Choroid plexus epithelial cell (primary cell): Measurements from ENCODE around the gene CTAG1A.
"Not testable (repeated sequence)": the region's sequence is repeated elsewhere in the genome, so short reads cannot be mapped to it uniquely, and the experiment has no call there.

Source experiments
- DNase-seq: peaks from one replicate; pipeline ENCODE4 v3.0.0-alpha.2; 2010; ENCODE audit warnings: low read depth
- H3K4me3 ChIP-seq: 2 replicates; pipeline ENCODE4 v1.5.1; 2011; ENCODE audit warnings: low read depth, mild to moderate bottlenecking, control low read depth, low read length, moderate library complexity
- TF ChIP-seq, protein P1 (sequence below): conservative IDR thresholded peaks from 2 replicates; pipeline ENCODE4 v1.5.1; 2011; ENCODE audit warnings: low read depth, mild to moderate bottlenecking, control low read depth, inconsistent platforms, low read length, moderate library complexity

The CTAG1A gene

DNA sequence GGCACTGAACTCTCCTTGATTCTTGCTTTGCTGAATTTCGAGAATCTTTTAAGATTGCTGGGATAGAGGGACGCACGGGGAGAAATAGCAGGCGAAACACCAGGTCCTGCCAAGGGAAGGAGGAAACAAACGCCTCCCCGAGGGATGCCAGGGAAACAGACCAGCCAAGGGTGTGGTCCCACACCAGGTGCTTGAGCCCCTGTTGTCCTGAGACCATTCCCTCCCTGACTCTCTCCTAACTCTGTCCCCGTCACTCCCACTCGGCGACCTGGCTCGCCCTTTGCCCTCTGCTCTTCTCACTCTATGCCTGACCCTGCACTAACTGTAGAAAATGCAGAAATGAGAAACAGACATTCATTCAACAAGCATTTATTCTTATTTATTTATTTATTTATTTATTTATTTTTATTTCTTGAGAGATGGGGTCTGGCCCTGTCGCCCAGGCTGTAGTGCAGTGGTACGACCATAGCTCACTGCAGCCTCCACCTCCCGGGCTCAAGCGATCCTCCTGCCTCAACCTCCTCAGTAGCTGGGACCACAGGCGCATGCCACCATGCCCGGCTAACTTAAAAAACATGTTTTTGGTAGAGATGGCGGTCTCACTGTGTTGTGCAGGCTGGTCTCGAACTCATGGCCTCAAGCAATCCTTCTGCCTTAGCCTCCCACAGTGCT is 18.0 kb downstream of the CTAG1A start:
- TF ChIP-seq, protein P1, sequence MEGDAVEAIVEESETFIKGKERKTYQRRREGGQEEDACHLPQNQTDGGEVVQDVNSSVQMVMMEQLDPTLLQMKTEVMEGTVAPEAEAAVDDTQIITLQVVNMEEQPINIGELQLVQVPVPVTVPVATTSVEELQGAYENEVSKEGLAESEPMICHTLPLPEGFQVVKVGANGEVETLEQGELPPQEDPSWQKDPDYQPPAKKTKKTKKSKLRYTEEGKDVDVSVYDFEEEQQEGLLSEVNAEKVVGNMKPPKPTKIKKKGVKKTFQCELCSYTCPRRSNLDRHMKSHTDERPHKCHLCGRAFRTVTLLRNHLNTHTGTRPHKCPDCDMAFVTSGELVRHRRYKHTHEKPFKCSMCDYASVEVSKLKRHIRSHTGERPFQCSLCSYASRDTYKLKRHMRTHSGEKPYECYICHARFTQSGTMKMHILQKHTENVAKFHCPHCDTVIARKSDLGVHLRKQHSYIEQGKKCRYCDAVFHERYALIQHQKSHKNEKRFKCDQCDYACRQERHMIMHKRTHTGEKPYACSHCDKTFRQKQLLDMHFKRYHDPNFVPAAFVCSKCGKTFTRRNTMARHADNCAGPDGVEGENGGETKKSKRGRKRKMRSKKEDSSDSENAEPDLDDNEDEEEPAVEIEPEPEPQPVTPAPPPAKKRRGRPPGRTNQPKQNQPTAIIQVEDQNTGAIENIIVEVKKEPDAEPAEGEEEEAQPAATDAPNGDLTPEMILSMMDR, result no peak
- H3K4me3 ChIP-seq, result no peak overlapping the region
- DNase-seq, result no peak

DNA sequence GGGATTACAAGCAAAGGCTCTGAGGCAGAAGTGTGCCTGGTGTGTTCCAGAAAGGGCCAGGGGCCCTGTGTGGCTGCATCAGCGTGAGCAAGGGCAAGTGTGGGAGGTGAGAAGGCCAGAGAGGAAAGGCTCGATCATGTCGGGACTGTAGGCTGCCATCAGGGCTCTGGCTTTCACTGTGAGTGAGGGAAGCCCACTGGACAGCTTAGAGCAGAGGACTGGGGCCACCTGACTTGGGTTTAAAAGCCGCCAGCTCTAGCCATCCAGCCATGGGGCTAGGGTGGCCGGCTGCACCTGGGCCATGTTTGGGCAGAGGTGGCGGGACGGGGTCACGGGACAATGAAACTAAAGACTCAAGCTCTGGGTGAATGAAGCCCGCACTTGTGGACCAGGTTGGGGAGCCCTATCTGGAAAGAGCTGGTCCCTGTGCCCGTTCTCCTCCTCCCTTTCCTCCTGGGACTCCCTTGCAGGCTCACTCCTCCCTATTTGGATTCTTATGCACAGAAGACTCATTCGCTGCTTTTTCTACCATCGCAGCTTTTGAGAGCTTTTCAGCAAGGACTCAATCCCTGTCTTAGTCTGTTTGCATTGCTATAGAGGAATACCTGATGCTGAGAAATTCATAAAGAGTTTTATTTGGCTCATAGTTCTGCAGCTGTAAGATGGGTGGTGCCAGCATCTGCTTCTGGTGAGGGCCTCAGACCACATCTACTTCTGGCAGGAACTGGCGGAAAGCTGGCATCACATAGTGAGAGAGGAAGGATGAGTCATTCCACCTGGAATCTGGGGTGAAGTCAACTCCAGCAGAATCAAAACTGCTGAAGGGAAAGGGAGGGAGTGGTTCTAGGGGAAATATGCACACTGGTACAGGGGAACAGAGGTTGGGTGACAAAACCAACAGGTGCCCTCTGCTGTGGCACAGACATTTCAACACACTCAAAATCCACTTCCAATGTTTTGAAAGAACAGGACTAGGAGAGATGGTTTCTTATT is 18.8 kb downstream of the CTAG1A start:
- H3K4me3 ChIP-seq, result no peak overlapping the region
- peak; percentile 41 for DNase-seq
- TF ChIP-seq, protein P1, result no peak

DNA sequence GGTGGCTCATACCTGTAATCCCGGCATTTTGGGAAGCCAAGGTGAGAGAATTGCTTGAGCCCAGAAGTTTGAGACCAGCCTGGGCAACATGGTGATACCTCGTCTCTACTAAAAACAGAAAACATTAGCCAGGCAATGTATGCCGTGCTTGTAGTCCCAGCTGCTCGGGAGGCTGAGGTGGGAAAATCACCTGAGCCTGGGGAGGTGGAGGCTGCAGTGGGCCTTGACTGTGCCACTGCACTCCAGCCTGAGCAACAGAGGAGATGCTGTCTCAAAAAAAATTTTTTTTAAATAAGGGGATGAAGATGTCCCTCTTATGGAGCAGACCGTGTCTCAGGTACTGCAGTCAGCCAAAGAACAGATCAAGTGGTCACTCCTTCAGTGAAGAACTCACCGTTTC is 20.6 kb downstream of the CTAG1A start:
- H3K4me3 ChIP-seq, result no peak overlapping the region
- TF ChIP-seq, protein P1, result no peak
- no peak for DNase-seq

DNA sequence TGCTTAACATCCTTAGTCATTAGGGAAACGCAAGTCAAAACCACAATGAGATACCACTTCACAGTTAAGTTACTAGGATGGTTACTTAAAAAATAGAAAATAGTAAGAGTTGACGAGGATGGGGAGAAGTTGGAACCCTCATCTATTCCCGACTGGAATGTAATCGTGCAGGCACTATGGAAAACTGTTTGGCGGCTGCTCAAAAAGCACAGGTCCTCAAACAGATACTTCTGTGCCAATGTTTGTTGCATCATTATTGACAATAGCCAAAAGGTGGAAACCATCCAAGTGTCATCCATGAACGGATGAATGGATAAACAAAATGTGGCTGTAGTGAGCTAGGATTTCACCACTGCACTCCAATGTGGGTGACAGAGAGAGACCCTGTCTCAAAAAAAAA is 22.4 kb downstream of the CTAG1A start:
- no peak for DNase-seq
- TF ChIP-seq, protein P1, result no peak
- no peak overlapping the region for H3K4me3 ChIP-seq

DNA sequence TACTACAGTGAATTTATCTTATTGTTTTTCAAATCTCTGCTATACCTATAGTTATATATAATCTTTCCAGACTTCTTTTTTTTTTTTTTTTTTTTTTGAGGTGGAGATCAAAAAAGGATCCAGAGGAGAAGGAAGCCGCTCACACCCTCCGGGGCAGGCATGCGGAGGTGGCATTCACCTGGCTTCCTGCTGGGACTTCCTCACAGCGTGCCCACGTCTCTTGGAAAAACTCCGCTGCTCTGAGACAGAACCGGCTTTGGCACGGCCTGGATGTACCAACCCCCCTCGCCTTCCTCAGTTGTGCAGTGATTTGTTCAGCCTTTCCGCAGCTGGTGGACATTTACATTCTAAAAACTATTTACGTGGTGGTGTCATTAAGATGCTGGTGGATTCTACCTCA is 23.0 kb downstream of the CTAG1A start:
- not testable (repeated sequence) for H3K4me3 ChIP-seq, DNase-seq

DNA sequence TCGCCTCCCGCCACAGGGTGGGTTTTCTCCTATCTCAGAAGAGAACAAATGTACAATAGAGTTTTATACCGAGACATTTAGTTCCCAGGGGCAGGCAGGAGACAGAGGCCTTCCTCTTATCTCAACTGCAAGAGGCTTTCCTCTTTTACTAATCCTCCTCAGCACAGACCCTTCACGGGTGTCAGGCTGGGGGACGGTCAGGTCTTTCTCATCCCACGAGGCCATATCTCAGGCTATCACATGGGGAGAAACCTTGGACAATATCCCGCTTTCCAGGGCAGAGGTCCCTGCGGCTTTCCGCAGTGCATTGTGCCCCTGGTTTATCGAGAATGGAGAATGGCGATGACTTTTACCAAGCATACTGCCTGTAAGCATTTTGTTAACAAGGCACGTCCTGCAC is 23.9 kb downstream of the CTAG1A start:
- DNase-seq, H3K4me3 ChIP-seq: not testable (repeated sequence)

DNA sequence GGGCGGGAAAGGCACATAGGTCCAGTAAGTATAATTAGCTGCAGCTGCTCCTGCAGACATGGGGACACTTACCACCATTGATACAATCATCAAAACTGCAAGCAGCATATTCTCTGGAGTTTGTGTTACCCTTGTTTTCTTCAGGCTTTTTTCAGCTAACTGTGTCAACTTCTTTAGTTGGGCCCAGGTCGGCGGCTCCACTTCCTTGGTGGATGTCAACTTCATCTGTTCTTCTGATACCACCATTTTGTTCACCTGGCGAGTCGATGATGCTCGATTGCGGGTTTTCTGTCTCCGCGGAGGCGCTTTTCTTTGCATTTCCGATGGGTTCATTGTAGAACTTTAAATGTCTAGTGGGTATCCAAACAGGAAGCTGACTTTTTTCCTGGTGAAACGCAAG is 26.2 kb downstream of the CTAG1A start:
- H3K4me3 ChIP-seq, DNase-seq: not testable (repeated sequence)

DNA sequence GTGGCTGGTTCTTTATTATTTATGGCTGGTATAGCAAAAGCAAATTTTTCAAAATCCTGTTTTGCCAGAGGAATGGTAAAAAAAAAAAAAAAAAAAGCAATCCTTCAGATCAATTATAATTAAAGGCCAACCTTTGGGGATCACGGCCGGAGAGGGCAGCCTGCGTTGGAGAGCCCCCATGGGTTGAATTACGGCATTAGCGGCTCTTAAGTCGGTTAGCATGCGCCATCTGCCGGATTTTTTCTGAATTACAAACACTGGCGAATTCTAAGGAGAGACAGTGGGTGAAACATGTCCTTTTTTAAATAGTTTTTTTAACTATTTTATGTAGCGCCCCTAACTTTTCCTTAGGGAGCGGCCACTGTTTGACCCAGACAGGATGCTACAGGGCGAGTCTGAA is 28.7 kb downstream of the CTAG1A start:
- not testable (repeated sequence) for H3K4me3 ChIP-seq, DNase-seq

DNA sequence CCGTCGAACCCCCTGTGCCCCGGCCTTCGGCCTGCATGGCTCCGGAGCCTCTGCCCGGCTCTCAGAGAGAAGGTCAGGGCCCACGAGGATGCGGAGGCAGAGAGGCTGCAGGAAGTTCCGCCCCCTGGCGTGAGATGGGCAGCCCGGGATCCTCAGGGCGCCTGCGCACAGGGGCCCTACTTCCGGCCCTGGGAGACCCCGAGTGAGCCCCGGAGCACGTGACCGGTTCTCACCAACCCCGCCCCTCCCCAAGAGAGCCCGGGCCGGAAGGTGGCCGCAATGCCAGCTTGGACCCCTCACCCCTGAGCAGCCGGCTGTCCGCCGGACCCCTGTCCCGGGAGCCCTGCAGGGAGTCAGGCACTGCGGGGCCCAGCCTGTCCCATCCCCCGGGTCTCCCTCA is 34.2 kb downstream of the CTAG1A start, which contains the start of gene CTAG1B:
TSS of gene CTAG1B (minus strand) at position 101 of the 400 bp plus-strand sequence. CDS start at position 37, 64 bp downstream.
- not testable (repeated sequence) for H3K4me3 ChIP-seq, DNase-seq

DNA sequence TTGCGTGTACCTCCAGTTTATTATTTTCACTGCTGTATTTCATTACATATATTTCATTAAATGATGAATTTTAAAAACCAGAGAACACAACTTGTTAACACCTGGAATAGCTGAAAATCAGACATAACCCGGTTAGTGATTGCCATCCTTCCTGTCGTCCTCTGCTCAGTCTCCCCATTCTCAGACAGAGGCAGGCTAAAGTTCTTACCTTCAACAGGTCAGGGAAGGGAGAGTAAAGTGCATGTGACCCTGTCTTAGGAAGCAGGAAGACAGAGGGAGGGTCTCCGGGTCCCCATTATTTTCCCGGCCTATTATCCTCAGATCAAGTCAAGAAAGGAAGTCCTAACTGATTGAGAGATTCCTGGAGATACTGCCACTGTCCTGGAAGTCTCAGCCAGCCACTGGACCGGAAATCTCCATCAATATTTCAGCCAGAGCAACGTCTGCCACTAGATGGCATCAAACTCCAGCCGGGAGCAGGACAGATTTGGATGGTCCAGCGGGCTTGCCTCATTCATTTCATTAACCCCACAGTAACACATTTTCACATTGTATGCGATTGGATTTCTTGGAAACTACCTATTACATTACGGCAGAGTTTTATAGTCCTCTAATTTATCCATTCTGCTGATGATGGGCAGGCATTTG is 36.0 kb downstream of the CTAG1A start:
- not testable (repeated sequence) for H3K4me3 ChIP-seq, DNase-seq

DNA sequence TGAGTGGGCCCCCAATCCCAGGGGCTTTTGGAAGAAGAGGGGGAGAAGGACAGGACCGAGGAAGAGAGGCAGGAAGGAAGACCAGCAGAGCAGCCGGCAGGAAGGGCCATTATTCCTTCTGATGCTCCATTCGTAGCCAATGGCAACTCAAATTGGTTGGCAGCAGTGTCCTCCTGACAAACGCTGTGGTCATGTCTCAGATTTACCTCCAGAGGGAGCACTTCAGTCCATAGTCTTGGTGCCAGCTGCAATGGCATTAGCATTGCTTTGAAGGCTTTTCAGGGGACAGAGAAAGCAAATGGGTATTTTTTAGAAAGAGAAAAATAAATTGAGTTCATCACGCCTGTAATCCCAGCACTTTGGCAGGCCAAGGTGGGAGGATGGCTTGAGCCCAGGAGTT is 44.0 kb downstream of the CTAG1A start:
- DNase-seq, H3K4me3 ChIP-seq: not testable (repeated sequence)

DNA sequence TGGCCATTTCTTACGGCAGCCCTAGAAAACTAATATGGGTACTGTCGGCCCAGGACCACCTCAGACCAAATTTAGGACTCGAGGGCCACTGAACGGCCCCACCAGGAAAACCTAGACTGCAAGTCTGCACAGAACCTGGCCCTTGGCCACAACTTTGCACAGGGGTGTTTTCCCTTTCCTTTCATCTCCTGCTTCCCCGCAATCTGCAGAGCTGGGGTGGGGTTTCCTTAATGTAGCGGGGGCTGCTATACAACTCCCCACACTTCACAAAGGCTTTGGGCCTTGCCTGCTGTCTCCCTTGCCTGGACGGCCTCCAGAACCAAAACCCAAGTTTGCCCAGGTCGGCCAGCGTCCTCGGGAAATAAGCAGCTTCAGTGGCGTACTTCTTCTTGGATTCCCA is 46.0 kb downstream of the CTAG1A start:
- not testable (repeated sequence) for DNase-seq, H3K4me3 ChIP-seq

DNA sequence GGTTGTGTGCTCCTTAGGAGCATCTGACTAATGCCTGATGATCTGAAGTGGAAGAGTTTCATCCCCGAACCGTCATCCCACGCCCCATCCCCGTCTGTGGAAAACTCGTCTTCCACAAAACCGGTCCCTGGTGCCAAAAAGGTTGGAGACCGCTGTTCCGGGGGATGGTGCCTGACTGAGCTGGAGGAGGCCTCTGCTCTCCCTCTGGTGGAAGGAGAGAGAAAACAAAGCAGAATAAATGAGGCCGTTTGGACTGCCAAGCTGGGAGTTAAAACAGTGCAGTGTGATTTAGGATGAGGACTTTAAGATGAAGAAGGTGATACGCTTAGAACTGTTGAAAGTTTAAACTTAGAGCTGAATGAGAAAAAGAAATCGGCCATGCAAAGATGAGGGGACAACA is 48.7 kb downstream of the CTAG1A start:
- not testable (repeated sequence) for DNase-seq, H3K4me3 ChIP-seq
